IPS-18a (cell line): ENCODE results near the gene LAMB4.

ENCODE experiments used
- H3K27ac ChIP-seq: one replicate; pipeline ENCODE4 v1.5.1; 2013; ENCODE audit warnings: low read length
- H3K27me3 ChIP-seq: one replicate; pipeline ENCODE4 v1.6.1; 2013; ENCODE audit warnings: mild to moderate bottlenecking, low read length; ENCODE audit not compliant: control insufficient read depth, insufficient read depth
- H3K36me3 ChIP-seq: one replicate; pipeline ENCODE4 v1.6.1; 2013; ENCODE audit warnings: low read depth, low read length; ENCODE audit not compliant: control insufficient read depth
- H3K4me1 ChIP-seq: one replicate; pipeline ENCODE4 v1.6.1; 2013; ENCODE audit warnings: low read depth, low read length; ENCODE audit not compliant: control insufficient read depth
- H3K4me3 ChIP-seq: one replicate; pipeline ENCODE4 v1.5.1; 2013; ENCODE audit warnings: low read length
- H3K9ac ChIP-seq: one replicate; pipeline ENCODE4 v1.6.1; 2013; ENCODE audit warnings: mild to moderate bottlenecking, low read length, moderate library complexity
- H3K9me3 ChIP-seq: one replicate; pipeline ENCODE4 v1.6.1; 2013; ENCODE audit warnings: low read depth, low read length; ENCODE audit not compliant: control insufficient read depth

The LAMB4 gene

GRCh38 chr7:108124820-108125219 lies 5.3 kb downstream of the LAMB4 start:
- Histone ChIP-seq H3K9ac (no peak overlapping the region), H3K27ac (no peak overlapping the region), H3K4me3 (no peak overlapping the region), H3K9me3 (no peaks in the 10 kb centered on the region), H3K4me1 (no peaks in the 10 kb centered on the region), H3K36me3 (no peaks in the 10 kb centered on the region), H3K27me3 (no peaks in the 10 kb centered on the region)

DNA sequence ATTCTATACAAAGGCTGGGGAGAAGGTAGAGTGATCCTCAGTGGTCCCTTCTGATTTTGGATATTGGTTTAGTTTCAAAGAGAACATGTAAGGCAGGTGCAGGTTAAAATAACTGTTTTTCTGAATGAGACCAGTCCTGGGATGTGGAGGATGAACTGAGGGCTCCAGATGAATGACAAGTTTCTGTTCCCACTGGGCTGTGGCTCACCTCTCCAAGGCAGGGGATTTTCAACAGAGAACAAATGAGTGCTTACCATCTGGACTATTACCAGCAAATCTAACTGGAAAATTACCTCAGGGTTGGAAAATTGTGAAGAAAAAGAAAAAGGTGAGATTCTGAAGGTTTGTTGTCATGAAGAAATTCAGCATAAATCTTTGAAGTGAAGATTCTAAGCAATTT lies 8.0 kb downstream of the LAMB4 start:
- Histone ChIP-seq H3K4me3 (no peak overlapping the region), H3K9me3 (no peaks in the 10 kb centered on the region), H3K36me3 (no peaks in the 10 kb centered on the region), H3K9ac (no peak overlapping the region), H3K4me1 (no peaks in the 10 kb centered on the region), H3K27me3 (no peaks in the 10 kb centered on the region), H3K27ac (no peak overlapping the region)

DNA sequence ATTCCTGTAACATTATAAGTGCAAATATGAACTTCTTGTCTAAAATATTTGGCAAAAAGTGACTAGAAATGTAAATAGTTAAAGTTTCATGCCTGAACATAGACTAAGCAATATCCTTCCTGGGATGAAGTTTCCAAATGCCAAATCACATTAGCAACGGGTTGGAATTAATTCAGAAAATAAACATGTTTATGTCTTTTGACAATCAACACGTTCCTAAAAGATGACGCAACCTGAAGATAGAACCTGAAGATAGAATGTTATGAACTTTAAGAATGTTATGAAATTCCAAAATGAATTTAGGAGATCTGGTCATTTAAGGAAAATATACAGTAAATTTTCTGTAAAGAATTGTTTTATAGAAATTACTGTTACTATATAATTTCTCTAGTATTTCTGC lies 9.2 kb downstream of the LAMB4 start:
- H3K4me1 ChIP-seq, result no peaks in the 10 kb centered on the region
- H3K27me3 ChIP-seq, result no peaks in the 10 kb centered on the region
- H3K9ac ChIP-seq, result no peak overlapping the region
- H3K4me3 ChIP-seq, result no peak overlapping the region
- no peaks in the 10 kb centered on the region for H3K9me3 ChIP-seq
- H3K27ac ChIP-seq, result no peak overlapping the region
- no peaks in the 10 kb centered on the region for H3K36me3 ChIP-seq

DNA sequence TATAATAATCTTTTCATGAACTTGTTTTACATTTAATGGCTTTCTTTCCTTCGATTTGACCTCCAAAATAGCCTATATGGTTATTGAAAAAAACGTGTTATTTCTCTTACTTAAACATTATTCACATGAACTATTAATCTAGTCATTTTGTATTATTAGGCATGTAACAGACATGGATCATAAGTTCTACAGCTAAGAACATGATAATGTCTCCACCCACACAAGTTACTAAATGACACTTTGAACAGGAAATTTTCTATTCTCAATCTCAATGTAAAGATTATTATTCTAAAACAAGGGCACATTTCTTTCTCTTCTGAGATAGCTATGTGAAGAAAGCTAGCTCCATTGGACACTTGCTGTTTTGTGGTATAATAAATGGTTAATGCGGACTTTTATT lies 10.0 kb downstream of the LAMB4 start:
- Histone ChIP-seq H3K9ac (no peak overlapping the region), H3K4me1 (no peaks in the 10 kb centered on the region), H3K4me3 (no peak overlapping the region), H3K27me3 (no peaks in the 10 kb centered on the region), H3K9me3 (no peaks in the 10 kb centered on the region), H3K36me3 (no peaks in the 10 kb centered on the region), H3K27ac (no peak overlapping the region)

GRCh38 chr7:108118959-108119358 lies 11.2 kb downstream of the LAMB4 start:
- H3K27me3 ChIP-seq, result no peaks in the 10 kb centered on the region
- no peaks in the 10 kb centered on the region for H3K4me1 ChIP-seq
- no peak overlapping the region for H3K27ac ChIP-seq
- H3K36me3 ChIP-seq, result no peaks in the 10 kb centered on the region
- H3K9me3 ChIP-seq, result no peaks in the 10 kb centered on the region
- H3K4me3 ChIP-seq, result no peak overlapping the region
- no peak overlapping the region for H3K9ac ChIP-seq

DNA sequence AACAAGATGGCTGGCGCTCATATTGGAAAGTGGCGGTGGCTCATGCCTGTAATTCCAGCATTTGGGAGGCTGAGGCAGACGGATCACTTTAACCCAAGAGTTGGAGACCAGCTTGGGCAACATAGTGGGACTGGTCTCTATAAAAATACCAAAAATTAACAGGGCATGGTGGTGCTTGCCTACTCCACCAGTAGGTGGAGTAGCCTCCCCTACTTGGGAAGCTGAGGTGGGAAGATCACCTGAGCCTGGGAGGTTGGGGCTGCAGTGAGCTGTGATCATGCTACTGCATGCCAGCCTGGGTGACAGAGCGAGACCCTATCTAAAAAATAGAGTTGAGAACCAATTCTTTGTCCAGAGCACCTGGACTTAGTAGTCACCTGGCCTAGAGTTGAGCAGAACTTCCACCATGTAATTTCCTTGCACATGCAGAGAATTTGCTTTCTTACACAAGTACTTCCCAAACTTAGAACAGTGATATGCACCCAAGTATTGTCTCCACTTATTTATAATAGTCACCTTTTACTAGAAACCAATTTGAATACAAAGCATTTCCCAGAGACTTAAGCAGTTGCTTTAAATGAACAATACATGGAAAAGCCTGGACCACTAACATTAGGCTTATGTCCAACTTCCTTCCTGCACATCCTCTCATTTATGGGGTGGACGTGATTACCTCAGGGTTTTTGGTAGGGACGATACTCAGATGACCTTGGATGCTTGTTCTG lies 15.9 kb downstream of the LAMB4 start:
- Histone ChIP-seq H3K36me3 (no peaks in the 10 kb centered on the region), H3K9me3 (no peaks in the 10 kb centered on the region), H3K4me3 (no peak overlapping the region), H3K27me3 (no peaks in the 10 kb centered on the region), H3K4me1 (no peaks in the 10 kb centered on the region), H3K27ac (no peak overlapping the region), H3K9ac (no peak overlapping the region)

DNA sequence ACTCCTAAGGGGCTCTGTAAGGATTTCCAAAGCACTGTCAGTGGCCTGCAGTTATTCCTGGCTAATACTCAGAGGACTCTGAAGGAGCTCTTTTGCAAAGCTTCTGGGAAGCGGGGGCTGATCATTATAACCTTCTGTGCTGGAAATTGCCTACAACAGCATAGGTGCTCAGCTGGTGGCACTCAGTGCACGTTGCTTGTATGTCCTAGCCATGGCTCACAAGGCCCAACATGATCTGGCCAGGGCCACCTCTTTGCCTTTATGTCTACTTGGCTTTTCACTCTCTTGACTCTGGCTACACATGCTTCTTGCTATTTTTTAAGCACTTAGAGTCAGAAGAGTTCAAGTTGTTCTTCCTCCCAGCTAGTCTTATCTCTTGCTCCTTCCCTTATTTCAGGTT lies 17.5 kb downstream of the LAMB4 start:
- Histone ChIP-seq H3K9ac (no peak overlapping the region), H3K4me3 (no peak overlapping the region), H3K4me1 (no peaks in the 10 kb centered on the region), H3K9me3 (no peaks in the 10 kb centered on the region), H3K27me3 (no peaks in the 10 kb centered on the region), H3K27ac (no peak overlapping the region), H3K36me3 (no peaks in the 10 kb centered on the region)

DNA sequence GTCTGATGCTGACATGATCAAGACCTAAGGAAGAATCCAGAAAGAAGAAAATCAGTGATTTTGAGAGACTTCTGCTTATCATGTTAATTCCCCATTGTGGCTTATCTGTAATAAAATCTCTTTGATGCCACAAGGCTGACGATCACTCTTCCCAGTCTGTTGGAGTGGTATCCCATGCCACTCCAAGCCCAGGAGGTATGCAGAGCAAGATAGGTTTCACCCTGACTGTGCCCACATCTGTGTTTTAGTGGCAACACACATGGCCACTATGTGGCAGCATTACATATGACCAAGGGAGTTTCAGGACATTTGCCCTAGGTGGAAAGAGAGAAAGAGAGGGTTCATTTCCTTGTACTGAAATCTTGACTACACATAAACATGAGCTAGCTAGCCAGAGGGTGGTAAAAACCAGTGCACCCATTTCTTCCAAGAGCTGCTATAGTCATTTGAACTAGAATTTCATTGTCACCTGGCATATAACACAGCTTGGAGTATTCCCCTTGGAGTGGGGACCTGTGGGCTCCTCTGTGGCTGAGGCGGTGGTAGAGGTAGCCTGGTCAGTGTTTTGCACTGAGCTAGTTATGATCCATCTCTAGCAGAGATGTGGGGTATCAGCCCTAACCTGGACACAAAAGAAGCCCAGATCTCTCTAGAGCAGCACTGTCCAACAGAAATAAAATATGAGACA lies 20.8 kb downstream of the LAMB4 start:
- no peaks in the 10 kb centered on the region for H3K9me3 ChIP-seq
- no peaks in the 10 kb centered on the region for H3K27me3 ChIP-seq
- no peak overlapping the region for H3K27ac ChIP-seq

DNA sequence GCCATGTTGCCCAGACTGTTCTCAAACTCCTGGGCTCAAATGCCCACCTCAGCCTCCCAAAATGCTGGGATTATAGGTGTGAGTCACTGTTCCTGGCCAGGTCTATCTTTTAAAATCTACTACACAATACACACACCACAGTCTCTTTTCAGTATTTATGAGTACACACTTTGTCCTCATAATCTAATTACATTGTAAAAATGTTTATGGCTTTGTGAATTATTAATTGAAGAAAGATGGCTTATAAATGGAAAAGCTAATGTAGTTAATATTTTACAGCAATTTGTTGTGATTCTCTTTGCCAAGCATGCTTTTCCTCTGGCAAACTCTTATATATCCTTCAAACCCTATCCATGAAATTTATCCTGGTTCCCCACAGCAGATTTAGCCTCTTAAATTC lies 22.0 kb downstream of the LAMB4 start:
- no peaks in the 10 kb centered on the region for H3K4me1 ChIP-seq
- H3K9ac ChIP-seq, result no peak overlapping the region
- no peaks in the 10 kb centered on the region for H3K9me3 ChIP-seq
- no peaks in the 10 kb centered on the region for H3K36me3 ChIP-seq
- no peaks in the 10 kb centered on the region for H3K27me3 ChIP-seq
- no peak overlapping the region for H3K27ac ChIP-seq
- H3K4me3 ChIP-seq, result no peak overlapping the region

More for the DNA sequence above, 20.8 kb downstream of the LAMB4 start:
- no peaks in the 10 kb centered on the region for H3K36me3 ChIP-seq
- H3K9ac ChIP-seq, result no peak overlapping the region
- H3K4me3 ChIP-seq, result no peak overlapping the region
- H3K4me1 ChIP-seq, result no peaks in the 10 kb centered on the region

GRCh38 chr7:108104324-108104723 lies 25.8 kb downstream of the LAMB4 start:
- Histone ChIP-seq H3K36me3 (no peaks in the 10 kb centered on the region), H3K27me3 (no peaks in the 10 kb centered on the region), H3K4me3 (no peak overlapping the region), H3K4me1 (no peaks in the 10 kb centered on the region), H3K27ac (no peak overlapping the region), H3K9me3 (no peaks in the 10 kb centered on the region), H3K9ac (no peak overlapping the region)

- Histone ChIP-seq H3K9ac (no peak overlapping the region), H3K4me3 (no peak overlapping the region), H3K27ac (no peak overlapping the region), H3K27me3 (no peaks in the 10 kb centered on the region), H3K9me3 (no peaks in the 10 kb centered on the region), H3K4me1 (no peaks in the 10 kb centered on the region), H3K36me3 (no peaks in the 10 kb centered on the region)
Measured at GRCh38 chr7:108103558-108104298, 26.4 kb downstream of the LAMB4 start.
